GM10266 (cell line): Measurements from ENCODE around the gene APOC4.

Source experiments
- DNase-seq: peaks from one replicate; pipeline ENCODE4 v3.0.0; 2012; ENCODE audit errors: extremely low spot score
- TF ChIP-seq, protein P1 (sequence below): IDR thresholded peaks from 2 replicates; pipeline ENCODE4 v1.5.1; 2012; ENCODE audit warnings: mild to moderate bottlenecking, low read depth; ENCODE audit not compliant: control insufficient read depth, insufficient read depth; ENCODE audit errors: missing control alignments

The APOC4 gene

DNA sequence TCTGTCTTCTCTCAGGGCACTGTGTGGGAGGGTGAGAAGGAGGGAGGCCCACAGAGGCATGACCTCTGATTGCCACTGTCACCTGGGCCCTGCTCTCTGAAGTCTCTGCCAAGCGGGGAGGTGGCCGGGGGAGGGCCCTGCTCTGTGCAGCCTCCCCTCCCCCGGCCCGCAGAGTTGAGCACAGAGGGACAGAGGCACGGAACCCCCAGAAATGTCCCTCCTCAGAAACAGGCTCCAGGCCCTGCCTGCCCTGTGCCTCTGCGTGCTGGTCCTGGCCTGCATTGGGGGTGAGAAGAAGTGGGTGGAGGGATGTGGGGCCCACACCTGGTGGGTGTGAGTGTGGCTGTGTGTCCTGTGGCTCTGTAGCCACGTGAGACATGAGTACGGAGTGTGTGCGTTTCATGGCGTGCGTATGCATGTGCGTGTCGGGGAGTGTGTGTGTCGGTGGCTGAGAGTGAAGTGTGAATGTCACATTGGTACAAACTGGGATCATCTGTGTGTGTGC lies at the start of gene APOC4:
Gene APOC4, plus strand, starts transcription at position 171 of the 505 bp plus-strand sequence. Its CDS starts 41 bp downstream, at position 212.
- no peak for DNase-seq
- TF ChIP-seq, protein P1, sequence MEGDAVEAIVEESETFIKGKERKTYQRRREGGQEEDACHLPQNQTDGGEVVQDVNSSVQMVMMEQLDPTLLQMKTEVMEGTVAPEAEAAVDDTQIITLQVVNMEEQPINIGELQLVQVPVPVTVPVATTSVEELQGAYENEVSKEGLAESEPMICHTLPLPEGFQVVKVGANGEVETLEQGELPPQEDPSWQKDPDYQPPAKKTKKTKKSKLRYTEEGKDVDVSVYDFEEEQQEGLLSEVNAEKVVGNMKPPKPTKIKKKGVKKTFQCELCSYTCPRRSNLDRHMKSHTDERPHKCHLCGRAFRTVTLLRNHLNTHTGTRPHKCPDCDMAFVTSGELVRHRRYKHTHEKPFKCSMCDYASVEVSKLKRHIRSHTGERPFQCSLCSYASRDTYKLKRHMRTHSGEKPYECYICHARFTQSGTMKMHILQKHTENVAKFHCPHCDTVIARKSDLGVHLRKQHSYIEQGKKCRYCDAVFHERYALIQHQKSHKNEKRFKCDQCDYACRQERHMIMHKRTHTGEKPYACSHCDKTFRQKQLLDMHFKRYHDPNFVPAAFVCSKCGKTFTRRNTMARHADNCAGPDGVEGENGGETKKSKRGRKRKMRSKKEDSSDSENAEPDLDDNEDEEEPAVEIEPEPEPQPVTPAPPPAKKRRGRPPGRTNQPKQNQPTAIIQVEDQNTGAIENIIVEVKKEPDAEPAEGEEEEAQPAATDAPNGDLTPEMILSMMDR, result no peak

DNA sequence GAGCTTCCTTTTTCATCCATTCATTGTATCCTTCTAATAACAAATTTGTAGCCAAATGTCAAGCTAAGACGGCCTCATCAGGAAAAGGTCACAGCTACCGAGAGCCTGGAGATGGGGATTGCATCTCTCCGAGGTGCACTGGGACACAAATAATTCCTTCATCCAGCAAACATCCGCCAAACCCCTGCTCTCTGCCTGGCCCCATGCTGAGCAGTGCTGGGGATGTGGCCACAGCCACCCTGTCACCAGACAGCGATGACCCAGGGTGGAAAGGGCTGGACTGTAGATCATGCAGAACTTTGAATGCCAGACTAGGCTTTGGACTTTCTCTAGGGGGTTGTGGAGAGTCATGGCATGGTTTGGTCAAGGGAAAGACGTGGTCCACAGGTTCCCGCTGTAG lies 49.1 kb upstream of the APOC4 start:
- DNase-seq, result no peak
- TF ChIP-seq, protein P1, result no peak

DNA sequence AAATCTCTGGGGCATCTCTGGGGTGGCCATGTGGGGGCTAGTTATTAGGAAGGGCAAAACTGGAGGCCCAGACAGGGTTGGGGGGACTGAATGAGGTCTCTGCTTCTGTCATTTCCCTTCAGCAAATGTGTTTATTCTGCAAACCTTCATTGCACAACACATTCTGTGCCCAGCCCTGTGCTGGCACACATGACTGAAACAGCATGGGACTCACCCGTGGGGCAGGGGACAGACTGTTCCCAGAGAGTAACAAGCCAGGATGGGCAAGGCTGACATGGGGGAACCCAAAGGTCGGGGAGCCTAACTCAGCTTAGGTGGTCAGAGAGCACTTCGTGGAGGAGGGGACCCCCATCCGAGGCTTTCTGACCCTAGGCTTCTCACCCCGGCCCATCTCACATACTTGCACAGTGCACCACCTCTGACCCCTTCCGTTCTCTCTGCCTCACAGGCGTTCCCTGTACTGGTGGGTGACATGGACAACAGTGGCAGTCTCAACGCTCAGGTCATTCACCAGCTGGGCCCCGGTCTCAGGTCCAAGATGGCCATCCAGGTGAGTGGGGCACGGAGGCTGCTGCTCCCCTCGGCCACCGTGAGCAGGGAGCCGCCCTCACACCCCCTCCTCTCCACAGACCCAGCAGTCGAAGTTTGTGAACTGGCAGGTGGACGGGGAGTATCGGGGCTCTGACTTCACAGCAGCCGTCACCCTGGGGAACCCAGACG lies 48.5 kb upstream of the APOC4 start:
- TF ChIP-seq, protein P1, result no peak
- no peak for DNase-seq

DNA sequence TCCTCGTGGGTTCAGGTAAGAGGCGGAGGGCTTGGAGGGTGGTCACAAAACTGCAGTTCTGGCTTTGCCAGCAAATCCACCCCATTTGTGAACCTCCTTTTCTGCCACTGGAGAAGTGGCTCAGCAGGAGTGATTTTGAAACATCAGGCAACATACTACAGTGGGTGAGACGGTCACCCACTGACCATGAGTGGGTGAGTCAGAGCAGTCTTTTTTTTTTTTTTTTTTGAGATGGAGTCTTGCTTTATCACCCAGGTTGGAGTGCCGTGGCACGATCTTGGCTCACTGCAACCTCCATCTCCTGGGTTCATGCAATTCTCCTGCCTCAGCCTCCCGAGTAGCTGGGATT lies 48.0 kb upstream of the APOC4 start:
- DNase-seq, result no peak
- TF ChIP-seq, protein P1, result no peak

GRCh38 chr19:44894946-44895345 lies 47.1 kb upstream of the APOC4 start:
- TF ChIP-seq, protein P1, result no peak
- no peak for DNase-seq

GRCh38 chr19:44897835-44898234 lies 44.2 kb upstream of the APOC4 start:
- no peak for DNase-seq
- TF ChIP-seq, protein P1, result no peak
